Occipital lobe (tissue), 2 donors: Measurements from ENCODE around the gene SH3PXD2A. TPM values are rescaled to one million over a fixed set of nuclear protein-coding genes. Genes with fewer than 3 reads are reported as not detected.
A peak's percentile ranks its signal among the peaks of the same experiment; 100 is the strongest.

ENCODE experiments used
- DNase-seq: peaks from one replicate; lab custom pipeline; 2025; lab: John Stamatoyannopoulos, UW
- total RNA-seq: library from RNA; depleted of rRNA; stranded (reverse); fragments of >200 nt; gene quantifications from one replicate; pipeline ENCODE4 v1.2.3, GENCODE V29; 2014

The SH3PXD2A gene
- total RNA-seq, 1 donor from 2014 or later: 8.7 TPM

GRCh38 chr10:103687718-103688117 is 167.7 kb downstream of the SH3PXD2A start:
- no peak for DNase-seq

GRCh38 chr10:103687172-103687571 is 168.2 kb downstream of the SH3PXD2A start:
- no peak for DNase-seq

- DNase-seq: peak; percentile 73
These were observed 169.3 kb downstream of the SH3PXD2A start for GRCh38 chr10:103685880-103686669.

GRCh38 chr10:103683851-103684250 is 171.5 kb downstream of the SH3PXD2A start:
- no peak for DNase-seq

GRCh38 chr10:103682631-103683030 is 172.7 kb downstream of the SH3PXD2A start:
- DNase-seq: no peak

- no peak for DNase-seq
These were observed 173.6 kb downstream of the SH3PXD2A start for GRCh38 chr10:103681617-103682399.

GRCh38 chr10:103680869-103681236 is 174.5 kb downstream of the SH3PXD2A start:
- no peak for DNase-seq

GRCh38 chr10:103679096-103679790 is 176.1 kb downstream of the SH3PXD2A start:
- no peak for DNase-seq

GRCh38 chr10:103678178-103678526 is 177.2 kb downstream of the SH3PXD2A start:
- peak; percentile 78 for DNase-seq

- DNase-seq: no peak
These were observed 177.7 kb downstream of the SH3PXD2A start for GRCh38 chr10:103677486-103678177.

GRCh38 chr10:103676851-103677417 is 178.4 kb downstream of the SH3PXD2A start:
- no peak for DNase-seq

- no peak for DNase-seq
These were observed 179.2 kb downstream of the SH3PXD2A start for GRCh38 chr10:103676058-103676785.

GRCh38 chr10:103673606-103674005 is 181.8 kb downstream of the SH3PXD2A start:
- DNase-seq: no peak

- no peak for DNase-seq
These were observed 183.0 kb downstream of the SH3PXD2A start for GRCh38 chr10:103672345-103672744.

GRCh38 chr10:103671126-103671895 is 184.1 kb downstream of the SH3PXD2A start:
- DNase-seq: no peak

- DNase-seq: no peak
These were observed 185.4 kb downstream of the SH3PXD2A start for GRCh38 chr10:103669944-103670343.

GRCh38 chr10:103669243-103669929 is 186.0 kb downstream of the SH3PXD2A start:
- DNase-seq: no peak

- peak; percentile 37 for DNase-seq
These were observed 186.8 kb downstream of the SH3PXD2A start for GRCh38 chr10:103668351-103669242.
